HepG2 (cell line): ENCODE measurements around the gene UBE2R2. TPM values are rescaled to one million over a fixed set of nuclear protein-coding genes. Genes with fewer than 3 reads are reported as not detected.
A peak's percentile ranks its signal among the peaks of the same experiment; 100 is the strongest.
"Not testable (repeated sequence)": the region's sequence is repeated elsewhere in the genome, so short reads cannot be mapped to it uniquely, and the experiment has no call there.

ENCODE experiments used
- ATAC-seq: fragments of 200-7000 bp; cut with Tn5 transposase; 3 replicates; pipeline ENCODE4 v1.9.1; 2020; ENCODE audit warnings: mild to moderate bottlenecking, moderate library complexity
- BruUV-seq: library from RNA; stranded (reverse); fragments of 400-500 nt; replicated peaks from 2 replicates; lab custom pipeline; 2021; lab: Mats Ljungman, UMichigan
- CTCF ChIA-PET: fragments of 300-600 bp; formaldehyde crosslinking; extraction: SDS; loops from one replicate; lab custom pipeline; 2021; ENCODE audit warnings: low total read pairs, inconsistent platforms, low intra/inter-chr PET ratio; lab: Yijun Ruan, JAX
- POLR2A ChIA-PET: fragments of 350-600 bp; sonication (Branson Sonifier 250); formaldehyde crosslinking; loops from one replicate; lab custom pipeline; 2020; ENCODE audit warnings: antibody characterized with exemption, inconsistent platforms; lab: Yijun Ruan, JAX
- DNase-seq: peaks from one replicate; pipeline ENCODE4 v3.0.0-alpha.2; 2015; ENCODE audit warnings: low spot score
- FAIRE-seq: peaks from 3 replicates; lab custom pipeline; 2011; peaks lifted over from hg19 to GRCh38; lab: Jason Lieb, UNC
- H2AFZ ChIP-seq: one replicate; pipeline ENCODE4 v1.6.1; 2011; ENCODE audit warnings: low read length, inconsistent platforms
- H3K27ac ChIP-seq: fragments of 300-600 bp; 3 replicates; pipeline ENCODE4 v1.8.0; 2011; ENCODE audit warnings: mixed run types, mild to moderate bottlenecking, mixed read lengths, low read length, inconsistent platforms; ENCODE audit not compliant: insufficient read depth; ENCODE audit errors: extremely low read length
- H3K27me3 ChIP-seq, 2 experiments: fragments of 200-600 bp in 1 of 2; 2 replicates in 1 of 2; 3 replicates in 1 of 2; pipeline versions ENCODE4 v1.6.0 to v1.8.0; 2011; ENCODE audit warnings: low read length in 2 of 2, mild to moderate bottlenecking in 2 of 2, moderate library complexity in 2 of 2, inconsistent platforms in 1 of 2; ENCODE audit not compliant: insufficient read depth in 2 of 2, control insufficient read depth in 1 of 2
- H3K36me3 ChIP-seq, 2 experiments: fragments of 200-600 bp in 1 of 2; replicated peaks in 1 of 2; 2 replicates in 1 of 2; 3 replicates in 1 of 2; pipeline versions ENCODE4 v1.5.1 to v1.8.0; 2011; ENCODE audit warnings: low read length in 2 of 2, inconsistent platforms in 1 of 2; ENCODE audit not compliant: insufficient read depth in 2 of 2, control insufficient read depth in 1 of 2
- H3K4me1 ChIP-seq: 2 replicates; pipeline ENCODE4 v1.5.1; 2012; ENCODE audit warnings: low read length, inconsistent platforms; ENCODE audit not compliant: insufficient read depth
- H3K4me2 ChIP-seq: 2 replicates; pipeline ENCODE4 v1.6.0; 2011; ENCODE audit warnings: low read depth, low read length, inconsistent platforms
- H3K4me3 ChIP-seq, 3 experiments: fragments of 200-600 bp in 1 of 3; sonication (generic), shearing (Covaris generic) in 1 of 3; replicated peaks in 1 of 3; 2 replicates each; pipeline ENCODE4 v1.5.1; 2011 to 2016; ENCODE audit warnings: low read length in 3 of 3, inconsistent platforms in 2 of 3, low read depth in 2 of 3, mild to moderate bottlenecking in 2 of 3, control low read depth in 1 of 3, mixed read lengths in 1 of 3; ENCODE audit not compliant: insufficient read depth in 1 of 3
- H3K79me2 ChIP-seq: one replicate; pipeline ENCODE4 v1.6.1; 2011; ENCODE audit warnings: low read length, inconsistent platforms; ENCODE audit not compliant: insufficient read depth
- H3K9ac ChIP-seq: 2 replicates; pipeline ENCODE4 v1.6.0; 2011; ENCODE audit warnings: mild to moderate bottlenecking, low read depth, low read length, inconsistent platforms; ENCODE audit not compliant: insufficient read depth
- H3K9me3 ChIP-seq: 2 replicates; pipeline ENCODE4 v1.5.1; 2012; ENCODE audit warnings: mild to moderate bottlenecking, low read length
- H4K20me1 ChIP-seq: 2 replicates; pipeline ENCODE4 v1.6.0; 2011; ENCODE audit warnings: inconsistent platforms, mild to moderate bottlenecking, low read length, moderate library complexity; ENCODE audit not compliant: insufficient read depth
- ZNF460 ChIP-seq: sonication (generic); formaldehyde crosslinking; IDR thresholded peaks from 2 replicates; pipeline ENCODE4 v1.5.1; 2020; ENCODE audit warnings: missing genetic modification reagents, mild to moderate bottlenecking, borderline replicate concordance
- WGBS: methylation state at CpG from one replicate; pipeline ENCODE4 v1.1.6; 2017; ENCODE audit warnings: low lambda C conversion rate; 5-methylcytosine and 5-hydroxymethylcytosine counted together
- in situ Hi-C: cut with HindIII; loops from 2 replicates; pipeline ENCODE4 v1.10.0; 2017; ENCODE audit warnings: low pct_unique_long_range_greater_than_20kb; ENCODE audit not compliant: extremely low pct_ligation_motif_present
- intact Hi-C: fragments of 100-400 bp; cut with micrococcal nuclease; formaldehyde crosslinking; loops from one replicate; pipeline ENCODE4 v1.10.0; 2022; ENCODE audit not compliant: unreplicated experiment
- polyA plus RNA-seq, 8 experiments: library from polyadenylated mRNA; depleted of rRNA in 3 of 8; stranded (reverse) in 7 of 8; unstranded in 1 of 8; fragments of >200 nt; fragmentation: Illumina TruSeq in 4 of 8; extraction: Trizol in 4 of 8; gene quantifications; 2 replicates each; pipeline versions ENCODE4 v1.2.1 to v1.2.3, GENCODE V29; 2011 to 2016; ENCODE audit warnings: low read depth in 4 of 8, missing spikeins in 1 of 8, mixed read lengths in 1 of 8; ENCODE audit not compliant: insufficient read depth in 1 of 8
- total RNA-seq, 5 experiments: library from RNA; depleted of rRNA; stranded (reverse); fragments of >200 nt; fragmentation: Illumina TruSeq; extraction: Trizol; gene quantifications; 2 replicates each; pipeline ENCODE4 v1.2.3, GENCODE V29; 2016; ENCODE audit warnings: low read depth in 1 of 5

Gene UBE2R2
- total and polyA plus RNA-seq, 2 of the 13 experiments (the other 11 are each of a cell fraction or from before 2014, with no cell fraction given) = 14.8 to 20.9 TPM

DNA sequence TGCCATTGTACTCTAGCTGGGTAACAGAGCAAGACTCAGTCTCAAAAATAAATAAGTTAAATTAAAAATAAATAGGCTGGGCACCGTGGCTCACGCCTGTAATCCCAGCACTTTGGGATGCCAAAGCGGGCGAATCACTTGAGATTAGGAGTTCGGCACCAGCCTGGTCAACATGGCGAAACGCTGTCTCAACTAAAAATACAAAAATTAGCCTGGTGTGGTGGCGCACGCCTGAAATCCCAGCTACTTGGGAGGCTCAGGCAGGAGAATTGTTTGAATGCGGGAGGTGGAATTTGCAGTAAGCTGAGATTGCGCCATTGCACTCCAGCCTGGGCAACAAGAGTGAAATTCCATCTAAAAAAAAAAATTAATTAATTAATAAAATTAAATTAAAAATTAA lies 10.3 kb downstream of the UBE2R2 start:
- in situ Hi-C loops, H3K9ac ChIP-seq, ATAC-seq, H4K20me1 ChIP-seq, intact Hi-C loops, H3K27ac ChIP-seq, H3K4me1 ChIP-seq, DNase-seq, H3K4me2 ChIP-seq, H3K9me3 ChIP-seq, H3K36me3 ChIP-seq, H3K27me3 ChIP-seq, BruUV-seq, CTCF ChIA-PET, FAIRE-seq, H2AFZ ChIP-seq, H3K4me3 ChIP-seq, POLR2A ChIA-PET: not testable (repeated sequence)
- TF ChIP-seq ZNF460 (CRISPR knock-in tag) = peak; percentile 86
- peaks cover 81% of the 10 kb centered on the region for H3K79me2 ChIP-seq
- 100% methylated on average over 11 of the region's 11 CpGs for WGBS

DNA sequence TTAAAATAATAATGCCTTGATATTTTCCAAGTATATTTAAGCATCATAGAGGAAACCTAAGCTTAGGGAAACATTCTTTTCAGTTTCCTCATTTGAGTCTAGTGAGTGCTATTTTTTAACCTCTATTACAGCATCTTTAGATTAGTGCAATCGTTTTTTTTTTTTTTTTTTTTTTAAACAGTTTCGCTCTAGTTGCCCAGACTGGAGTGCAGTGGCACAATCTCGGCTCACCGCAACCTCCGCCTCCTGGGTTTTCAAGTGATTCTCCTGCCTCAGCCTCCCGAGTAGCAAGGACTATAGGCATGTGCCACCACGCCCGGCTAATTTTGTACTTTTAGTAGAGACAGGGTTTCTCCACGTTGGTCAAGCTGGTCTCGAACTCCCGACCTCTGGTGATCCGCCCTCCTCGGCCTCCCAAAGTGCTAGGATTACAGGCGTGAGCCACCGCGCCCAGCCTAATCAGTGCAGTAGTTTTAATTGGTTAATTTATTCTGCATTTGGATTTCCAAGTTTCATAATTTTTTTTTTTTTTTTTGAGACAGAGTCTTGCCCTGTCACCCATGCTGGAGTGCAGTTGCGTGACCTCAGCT lies 12.8 kb downstream of the UBE2R2 start:
- H3K4me1 ChIP-seq, H3K9ac ChIP-seq, H3K4me3 ChIP-seq, H3K27me3 ChIP-seq, BruUV-seq, H2AFZ ChIP-seq, H3K27ac ChIP-seq, CTCF ChIA-PET, in situ Hi-C loops, FAIRE-seq, H3K4me2 ChIP-seq, intact Hi-C loops, H3K9me3 ChIP-seq, DNase-seq, ATAC-seq, POLR2A ChIA-PET: not testable (repeated sequence)
- Histone ChIP-seq H3K36me3 (peaks cover 3 to 14% of the 10 kb centered on the region in 2 experiments; a peak in 1 of 5 replicates), H4K20me1 (0 out of 2 replicates have a peak, but pooled peaks cover 16% of the 10 kb centered on the region), H3K79me2 (peaks cover 87% of the 10 kb centered on the region)
- 97% methylated on average over 17 of the region's 17 CpGs for WGBS
